ENCODE results near the gene AMY1B.
"Not testable (repeated sequence)": the region's sequence is repeated elsewhere in the genome, so short reads cannot be mapped to it uniquely, and the experiment has no call there.

Gene AMY1B

GRCh38 chr1:103696110-103696509 is at the start of gene AMY1B:
Gene AMY1B, minus strand, starts transcription at chr1:103696210. Its CDS starts 571 bp downstream, at chr1:103695639.
- DNase-seq (ENCODE audit: low spot score): not testable (repeated sequence)

- DNase-seq (ENCODE audit: low spot score): not testable (repeated sequence)
Observed at GRCh38 chr1:103745040-103745439, 49.0 kb upstream of the AMY1B start.

- DNase-seq (ENCODE audit: low spot score): not testable (repeated sequence)
Observed at GRCh38 chr1:103744449-103744848, 48.4 kb upstream of the AMY1B start.

GRCh38 chr1:103738031-103738430 is 42.0 kb upstream of the AMY1B start:
- DNase-seq (ENCODE audit: low spot score): not testable (repeated sequence)

- not testable (repeated sequence) for DNase-seq (ENCODE audit: low spot score)
Observed at GRCh38 chr1:103735334-103735733, 39.3 kb upstream of the AMY1B start.

GRCh38 chr1:103721473-103721872 is 25.5 kb upstream of the AMY1B start:
- DNase-seq (ENCODE audit: low spot score): not testable (repeated sequence)

GRCh38 chr1:103717404-103717803 is 21.4 kb upstream of the AMY1B start:
- not testable (repeated sequence) for DNase-seq (ENCODE audit: low spot score)

GRCh38 chr1:103710381-103710780 is 14.4 kb upstream of the AMY1B start:
- DNase-seq (ENCODE audit: low spot score): not testable (repeated sequence)

- DNase-seq (ENCODE audit: low spot score): not testable (repeated sequence)
Observed at GRCh38 chr1:103707670-103708069, 11.7 kb upstream of the AMY1B start.

- not testable (repeated sequence) for DNase-seq (ENCODE audit: low spot score)
Observed at GRCh38 chr1:103701256-103701655, 5.2 kb upstream of the AMY1B start.

GRCh38 chr1:103700669-103701068 is 4.7 kb upstream of the AMY1B start:
- not testable (repeated sequence) for DNase-seq (ENCODE audit: low spot score)

GRCh38 chr1:103697430-103697829 is 1.4 kb upstream of the AMY1B start:
- DNase-seq (ENCODE audit: low spot score): not testable (repeated sequence)

- DNase-seq (ENCODE audit: low spot score): not testable (repeated sequence)
Observed at GRCh38 chr1:103676335-103676734, 19.7 kb downstream of the AMY1B start.

- DNase-seq (ENCODE audit: low spot score): not testable (repeated sequence)
Observed at GRCh38 chr1:103655460-103655859, 40.5 kb downstream of the AMY1B start, which contains the start of gene AMY1A. Gene AMY1A, plus strand, starts transcription at chr1:103655760. Its CDS starts 571 bp downstream, at chr1:103656331.

GRCh38 chr1:103654133-103654532 is 41.9 kb downstream of the AMY1B start:
- not testable (repeated sequence) for DNase-seq (ENCODE audit: low spot score)

- DNase-seq (ENCODE audit: low spot score): not testable (repeated sequence)
Observed at GRCh38 chr1:103650889-103651288, 45.1 kb downstream of the AMY1B start.

- not testable (repeated sequence) for DNase-seq (ENCODE audit: low spot score)
Observed at GRCh38 chr1:103650305-103650704, 45.7 kb downstream of the AMY1B start.

- not testable (repeated sequence) for DNase-seq (ENCODE audit: low spot score)
Observed at GRCh38 chr1:103643908-103644307, 52.1 kb downstream of the AMY1B start.

- not testable (repeated sequence) for DNase-seq (ENCODE audit: low spot score)
Observed at GRCh38 chr1:103641194-103641593, 54.8 kb downstream of the AMY1B start.

Measured in CD4-positive, alpha-beta T cell treated with Interleukin-2 at 100 ng/mL for 4 hours (primary cell).